ENCODE data around the gene GPR6. TPM values are rescaled to one million over a fixed set of nuclear protein-coding genes. Genes with fewer than 3 reads are reported as not detected.

Gene GPR6
- total and polyA plus RNA-seq, 2 of the 8 experiments (the other 6 are each of a cell fraction or from before 2014, with no cell fraction given): 0.18 to 0.37 TPM

DNA sequence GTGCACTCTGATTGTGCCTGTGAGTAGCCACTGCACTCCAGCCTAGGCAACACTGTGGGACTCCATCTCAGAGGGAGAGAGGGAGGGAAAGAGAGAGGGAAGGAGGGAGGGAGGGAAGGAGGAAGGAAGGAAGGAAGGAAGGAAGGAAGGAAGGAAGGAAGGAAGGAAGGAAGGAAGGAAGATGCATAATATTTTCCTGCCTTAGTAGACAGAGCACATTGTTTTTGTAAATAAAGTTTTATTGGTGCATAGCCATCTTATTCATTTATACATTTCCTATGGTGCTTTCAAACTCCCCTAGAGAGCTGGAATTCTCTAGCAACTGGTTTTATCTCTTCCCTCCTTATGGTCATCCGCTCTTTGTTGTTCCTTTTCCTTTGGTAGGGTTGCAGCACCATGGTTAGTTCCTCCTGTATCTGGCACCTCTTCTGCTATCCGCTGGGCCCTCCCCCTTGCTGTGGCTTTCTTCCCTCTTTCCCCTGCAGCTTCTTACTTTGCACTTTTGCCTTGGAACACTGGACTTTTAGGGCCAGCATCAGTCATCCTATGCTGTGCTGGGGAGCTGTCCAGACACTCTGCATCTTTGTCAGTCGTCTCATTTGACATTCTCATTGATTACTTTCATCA lies 20.2 kb downstream of the GPR6 start:
- Histone ChIP-seq H3K18ac (ENCODE audit: extremely low read depth, low read length) (no peak overlapping the region), H2BK12ac (ENCODE audit: low read depth, low read length) (no peak overlapping the region), H3K79me2 (ENCODE audit: control insufficient read depth in 1 of 2, insufficient read depth in 2 of 2, low read length in 2 of 2) (no peaks in the 10 kb centered on the region), H2BK20ac (ENCODE audit: low read length) (no peak overlapping the region), H3K4me3 (ENCODE audit: extremely low read depth in 1 of 4, insufficient read depth in 2 of 4, low read depth in 3 of 4, low read length in 4 of 4) (no peak overlapping the region), H2BK120ac (replicated peaks; ENCODE audit: low read depth, low read length) (no peak overlapping the region), H3K27ac (ENCODE audit: low read depth, low read length) (no peak overlapping the region), H3K27me3 (replicated peaks in 1 of 4; ENCODE audit: control insufficient read depth in 3 of 4, extremely low read depth in 1 of 4, insufficient read depth in 3 of 4, low read length in 3 of 4) (peaks cover 0 to 1% (median 0%) of the 10 kb centered on the region in 4 experiments; a peak in 1 of 7 replicates), H4K8ac (ENCODE audit: extremely low read depth, insufficient read depth, low read length) (no peak overlapping the region), H2AK5ac (ENCODE audit: low read depth, low read length) (no peak overlapping the region), H4K20me1 (replicated peaks in 1 of 2; ENCODE audit: control insufficient read depth in 1 of 2, insufficient read depth in 2 of 2, low read length in 2 of 2) (no peaks in the 10 kb centered on the region), H3K4me2 (ENCODE audit: insufficient read depth in 1 of 2, low read depth in 2 of 2, low read length in 2 of 2) (no peak overlapping the region), H3K14ac (ENCODE audit: insufficient read length) (no peak overlapping the region), H3K23ac (ENCODE audit: insufficient read length) (no peak overlapping the region), H3K9ac (replicated peaks in 1 of 4; ENCODE audit: extremely low read depth in 1 of 4, low read depth in 3 of 4, low read length in 3 of 4) (no peak overlapping the region), H3K36me3 (ENCODE audit: control insufficient read depth in 2 of 4, insufficient read depth in 4 of 4, low read length in 3 of 4) (no peaks in the 10 kb centered on the region), H3K79me1 (ENCODE audit: low read depth, low read length) (no peaks in the 10 kb centered on the region), H3K56ac (replicated peaks; ENCODE audit: insufficient read length, low read depth, low read length) (no peak overlapping the region), H2BK15ac (ENCODE audit: low read length) (no peak overlapping the region), H2BK5ac (ENCODE audit: low read depth, low read length) (no peak overlapping the region), H3K9me3 (ENCODE audit: insufficient read depth in 2 of 2, low read depth in 1 of 2, low read length in 1 of 2) (no peaks in the 10 kb centered on the region), H3K4me1 (replicated peaks in 1 of 4; ENCODE audit: control insufficient read depth in 3 of 4, insufficient read depth in 4 of 4, low read length in 3 of 4) (no peaks in the 10 kb centered on the region), H2AFZ (ENCODE audit: low read length) (no peak overlapping the region), H4K91ac (replicated peaks; ENCODE audit: insufficient read length, low read length) (no peak overlapping the region), H3K23me2 (ENCODE audit: low read depth, low read length) (no peaks in the 10 kb centered on the region), H3K4ac (replicated peaks; ENCODE audit: insufficient read length, low read depth, low read length) (no peak overlapping the region), H4K5ac (ENCODE audit: insufficient read length, low read depth, low read length) (no peak overlapping the region)
- POLR2A ChIA-PET (ENCODE audit: partially characterized antibody): no interaction called here
- FAIRE-seq: no peak
- no peak for TF ChIP-seq TAF1 (IDR thresholded peaks at IDR 0.05; ENCODE audit: low read depth, low read length)
- TF ChIP-seq PHF8 (conservative IDR thresholded peaks at IDR 0.05; ENCODE audit: low read depth, low read length): no peak
- TF ChIP-seq POU5F1 (IDR thresholded peaks at IDR 0.05; ENCODE audit: low read depth, low read length): no peak
- TF ChIP-seq RFX5 (IDR thresholded peaks at IDR 0.05; ENCODE audit: borderline replicate concordance, low read depth, low read length): no peak
- TF ChIP-seq SRF (IDR thresholded peaks at IDR 0.05; ENCODE audit: low read depth, low read length): no peak
- no peak for TF ChIP-seq POLR2A (IDR thresholded peaks at IDR 0.05; ENCODE audit: control extremely low read depth in 1 of 2, low read depth in 2 of 2, low read length in 2 of 2)
- no peak for TF ChIP-seq CTBP2 (IDR thresholded peaks at IDR 0.05; ENCODE audit: borderline replicate concordance, insufficient read depth, insufficient read length, low read length)
- TF ChIP-seq CBX8 (IDR thresholded peaks at IDR 0.05; ENCODE audit: borderline replicate concordance, low read depth, low read length): no peak
- CTCF ChIA-PET (ENCODE audit: partially characterized antibody): interaction anchor here (1.8 kb wide), 1 partner anchor 41 kb away, joined by 6 read pairs; no protein-coding TSS in a partner anchor
- 65% methylated on average over 3 of the region's 3 CpGs; no CpG with 5 or more reads in 1 of the 2 experiments for WGBS, 2 experiments (ENCODE audit: extremely low coverage in 1 of 2, insufficient coverage in 1 of 2, insufficient read length in 1 of 2, insufficient replicate concordance in 2 of 2, low coverage in 1 of 2, low lambda C conversion rate in 2 of 2, missing lambda C conversion rate in 1 of 2)
- DNase-seq (ENCODE audit: low read depth in 1 of 2, low spot score in 2 of 2): no peak

All from H1 (cell line).